Panc1 (cell line): ENCODE results near the gene CALCR.

Source experiments
- CTCF ChIP-seq: fragments of 450-650 bp; IDR thresholded peaks from 2 replicates; pipeline ENCODE4 v1.5.1; 2017; ENCODE audit warnings: mild to moderate bottlenecking
- SIN3A ChIP-seq: IDR thresholded peaks from 2 replicates; pipeline ENCODE4 v1.6.1; 2012; ENCODE audit warnings: low read depth, mild to moderate bottlenecking, low read length, moderate library complexity, borderline replicate concordance; ENCODE audit not compliant: insufficient read depth
- TCF7L2 ChIP-seq: IDR thresholded peaks from 2 replicates; pipeline ENCODE4 v1.6.1; 2011; ENCODE audit warnings: mild to moderate bottlenecking, low read depth, low read length, inconsistent platforms
- TF ChIP-seq, protein P1 (sequence below), 2 experiments: IDR thresholded peaks; 2 replicates each; pipeline ENCODE4 v1.6.1; 2011 to 2012; ENCODE audit warnings: low read depth in 2 of 2, control low read depth in 1 of 2, low read length in 1 of 2, mild to moderate bottlenecking in 1 of 2, moderate library complexity in 1 of 2; ENCODE audit not compliant: insufficient read depth in 1 of 2

DNA sequence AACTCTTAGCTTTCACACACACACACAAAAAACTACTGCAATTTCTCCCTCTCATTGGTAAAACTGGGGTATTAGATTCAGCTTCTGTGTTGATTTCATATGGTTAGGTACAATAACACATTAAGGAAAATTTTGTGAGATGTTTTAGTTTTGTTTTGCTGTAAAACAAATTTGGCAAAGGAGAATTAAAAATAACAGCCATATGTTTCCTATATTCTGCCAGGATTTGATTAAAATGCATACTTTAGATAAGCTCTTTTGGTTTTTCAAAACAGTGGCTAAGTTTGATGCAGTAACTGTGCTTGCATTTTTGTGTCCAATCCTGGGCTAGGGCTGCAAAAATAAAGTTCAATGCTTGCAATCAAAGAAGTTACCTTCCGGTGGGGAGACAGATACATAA, 126.3 kb downstream of the CALCR start:
- TF ChIP-seq CTCF (no peak), TCF7L2 (no peak), SIN3A (no peak)
- TF ChIP-seq, protein P1, sequence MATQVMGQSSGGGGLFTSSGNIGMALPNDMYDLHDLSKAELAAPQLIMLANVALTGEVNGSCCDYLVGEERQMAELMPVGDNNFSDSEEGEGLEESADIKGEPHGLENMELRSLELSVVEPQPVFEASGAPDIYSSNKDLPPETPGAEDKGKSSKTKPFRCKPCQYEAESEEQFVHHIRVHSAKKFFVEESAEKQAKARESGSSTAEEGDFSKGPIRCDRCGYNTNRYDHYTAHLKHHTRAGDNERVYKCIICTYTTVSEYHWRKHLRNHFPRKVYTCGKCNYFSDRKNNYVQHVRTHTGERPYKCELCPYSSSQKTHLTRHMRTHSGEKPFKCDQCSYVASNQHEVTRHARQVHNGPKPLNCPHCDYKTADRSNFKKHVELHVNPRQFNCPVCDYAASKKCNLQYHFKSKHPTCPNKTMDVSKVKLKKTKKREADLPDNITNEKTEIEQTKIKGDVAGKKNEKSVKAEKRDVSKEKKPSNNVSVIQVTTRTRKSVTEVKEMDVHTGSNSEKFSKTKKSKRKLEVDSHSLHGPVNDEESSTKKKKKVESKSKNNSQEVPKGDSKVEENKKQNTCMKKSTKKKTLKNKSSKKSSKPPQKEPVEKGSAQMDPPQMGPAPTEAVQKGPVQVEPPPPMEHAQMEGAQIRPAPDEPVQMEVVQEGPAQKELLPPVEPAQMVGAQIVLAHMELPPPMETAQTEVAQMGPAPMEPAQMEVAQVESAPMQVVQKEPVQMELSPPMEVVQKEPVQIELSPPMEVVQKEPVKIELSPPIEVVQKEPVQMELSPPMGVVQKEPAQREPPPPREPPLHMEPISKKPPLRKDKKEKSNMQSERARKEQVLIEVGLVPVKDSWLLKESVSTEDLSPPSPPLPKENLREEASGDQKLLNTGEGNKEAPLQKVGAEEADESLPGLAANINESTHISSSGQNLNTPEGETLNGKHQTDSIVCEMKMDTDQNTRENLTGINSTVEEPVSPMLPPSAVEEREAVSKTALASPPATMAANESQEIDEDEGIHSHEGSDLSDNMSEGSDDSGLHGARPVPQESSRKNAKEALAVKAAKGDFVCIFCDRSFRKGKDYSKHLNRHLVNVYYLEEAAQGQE (IDR thresholded peaks at IDR 0.05; ENCODE audit: insufficient read depth in 1 of 2, low read depth in 2 of 2, low read length in 1 of 2), result no peak
